IPS-18a (cell line): ENCODE results near the gene EVI5L.

Source experiments
- H3K27ac ChIP-seq: one replicate; pipeline ENCODE4 v1.5.1; 2013; ENCODE audit warnings: low read length
- H3K27me3 ChIP-seq: one replicate; pipeline ENCODE4 v1.6.1; 2013; ENCODE audit warnings: mild to moderate bottlenecking, low read length; ENCODE audit not compliant: control insufficient read depth, insufficient read depth
- H3K36me3 ChIP-seq: one replicate; pipeline ENCODE4 v1.6.1; 2013; ENCODE audit warnings: low read depth, low read length; ENCODE audit not compliant: control insufficient read depth
- H3K4me1 ChIP-seq: one replicate; pipeline ENCODE4 v1.6.1; 2013; ENCODE audit warnings: low read depth, low read length; ENCODE audit not compliant: control insufficient read depth
- H3K4me3 ChIP-seq: one replicate; pipeline ENCODE4 v1.5.1; 2013; ENCODE audit warnings: low read length
- H3K9ac ChIP-seq: one replicate; pipeline ENCODE4 v1.6.1; 2013; ENCODE audit warnings: mild to moderate bottlenecking, low read length, moderate library complexity
- H3K9me3 ChIP-seq: one replicate; pipeline ENCODE4 v1.6.1; 2013; ENCODE audit warnings: low read depth, low read length; ENCODE audit not compliant: control insufficient read depth

EVI5L gene

DNA sequence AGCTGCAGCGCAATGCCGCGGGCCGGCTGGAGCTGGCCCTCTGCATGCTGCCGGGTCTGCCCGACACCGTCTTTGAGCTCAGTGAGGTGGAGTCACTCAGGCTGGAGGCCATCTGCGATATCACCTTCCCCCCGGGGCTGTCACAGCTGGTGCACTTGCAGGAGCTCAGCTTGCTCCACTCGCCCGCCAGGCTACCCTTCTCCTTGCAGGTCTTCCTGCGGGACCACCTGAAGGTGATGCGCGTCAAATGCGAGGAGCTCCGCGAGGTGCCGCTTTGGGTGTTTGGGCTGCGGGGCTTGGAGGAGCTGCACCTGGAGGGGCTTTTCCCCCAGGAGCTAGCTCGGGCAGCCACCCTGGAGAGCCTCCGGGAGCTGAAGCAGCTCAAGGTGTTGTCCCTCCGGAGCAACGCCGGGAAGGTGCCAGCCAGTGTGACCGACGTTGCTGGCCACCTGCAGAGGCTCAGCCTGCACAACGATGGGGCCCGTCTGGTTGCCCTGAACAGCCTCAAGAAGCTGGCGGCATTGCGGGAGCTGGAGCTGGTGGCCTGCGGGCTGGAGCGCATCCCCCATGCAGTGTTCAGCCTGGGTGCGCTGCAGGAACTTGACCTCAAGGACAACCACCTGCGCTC, 69.8 kb downstream of the EVI5L start:
- Histone ChIP-seq H3K9me3 (no peaks in the 10 kb centered on the region), H3K4me3 (no peak overlapping the region), H3K36me3 (no peaks in the 10 kb centered on the region), H3K4me1 (peaks cover 12% of the 10 kb centered on the region), H3K27ac (no peak overlapping the region), H3K9ac (no peak overlapping the region), H3K27me3 (no peaks in the 10 kb centered on the region)

DNA sequence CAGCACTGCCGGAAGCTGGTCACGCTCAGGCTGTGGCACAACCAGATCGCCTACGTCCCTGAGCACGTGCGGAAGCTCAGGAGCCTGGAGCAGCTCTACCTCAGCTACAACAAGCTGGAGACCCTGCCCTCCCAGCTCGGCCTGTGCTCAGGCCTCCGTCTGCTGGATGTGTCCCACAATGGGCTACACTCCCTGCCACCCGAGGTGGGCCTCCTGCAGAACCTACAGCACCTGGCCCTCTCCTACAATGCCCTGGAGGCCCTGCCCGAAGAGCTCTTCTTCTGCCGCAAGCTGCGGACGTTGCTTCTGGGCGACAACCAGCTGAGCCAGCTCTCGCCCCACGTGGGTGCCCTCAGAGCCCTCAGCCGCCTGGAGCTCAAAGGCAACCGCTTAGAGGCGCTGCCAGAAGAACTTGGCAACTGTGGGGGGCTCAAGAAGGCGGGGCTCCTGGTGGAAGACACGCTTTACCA, 70.4 kb downstream of the EVI5L start:
- Histone ChIP-seq H3K27ac (no peak overlapping the region), H3K9ac (no peak overlapping the region), H3K9me3 (no peaks in the 10 kb centered on the region), H3K4me3 (no peak overlapping the region), H3K36me3 (no peaks in the 10 kb centered on the region), H3K27me3 (no peaks in the 10 kb centered on the region), H3K4me1 (peaks cover 13% of the 10 kb centered on the region)

DNA sequence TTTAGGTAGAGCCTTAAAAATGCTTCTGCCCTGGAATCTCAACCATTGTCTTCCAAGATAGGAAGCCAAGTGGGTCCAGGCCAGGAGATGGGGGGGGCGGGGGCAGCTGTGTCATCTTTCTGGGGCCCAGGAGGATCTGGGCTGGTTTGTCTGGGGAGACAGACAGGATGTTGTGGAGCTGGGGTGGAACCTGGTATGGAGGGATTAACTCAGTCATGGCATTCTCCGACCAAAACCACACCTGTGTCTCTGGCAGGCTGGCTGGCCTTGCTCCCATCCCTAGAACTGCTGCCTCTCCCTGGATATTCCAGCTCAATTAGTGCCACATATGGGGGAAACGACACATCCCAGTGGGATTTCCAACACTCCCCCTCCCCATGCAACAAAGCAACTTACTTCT, 70.9 kb downstream of the EVI5L start:
- Histone ChIP-seq H3K27me3 (no peaks in the 10 kb centered on the region), H3K9me3 (no peaks in the 10 kb centered on the region), H3K27ac (no peak overlapping the region), H3K36me3 (no peaks in the 10 kb centered on the region), H3K4me3 (no peak overlapping the region), H3K9ac (no peak overlapping the region), H3K4me1 (peaks cover 13% of the 10 kb centered on the region)

DNA sequence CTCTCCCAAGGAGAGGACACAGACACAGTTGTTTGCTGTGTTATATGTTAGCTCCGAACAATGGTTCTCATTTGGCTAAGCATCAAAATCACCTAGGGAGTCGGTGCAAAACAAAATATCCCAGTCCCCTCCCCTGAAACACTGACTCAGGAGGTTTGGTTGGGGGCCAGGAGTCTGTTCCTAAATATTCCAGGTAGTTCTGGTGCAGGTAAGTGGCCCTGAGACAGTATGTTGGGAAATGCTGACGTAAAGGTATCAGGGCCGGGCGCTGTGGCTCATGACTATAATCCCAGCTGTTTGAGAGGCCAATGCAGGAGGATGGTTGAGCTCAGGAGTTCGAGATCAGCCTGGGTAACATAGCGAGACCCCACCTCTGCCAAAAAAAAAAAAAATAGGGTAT, 71.3 kb downstream of the EVI5L start:
- H3K4me3 ChIP-seq = no peak overlapping the region
- H3K4me1 ChIP-seq = peaks cover 13% of the 10 kb centered on the region
- no peaks in the 10 kb centered on the region for H3K27me3 ChIP-seq
- H3K9ac ChIP-seq = no peak overlapping the region
- no peak overlapping the region for H3K27ac ChIP-seq
- no peaks in the 10 kb centered on the region for H3K36me3 ChIP-seq
- H3K9me3 ChIP-seq = no peaks in the 10 kb centered on the region

DNA sequence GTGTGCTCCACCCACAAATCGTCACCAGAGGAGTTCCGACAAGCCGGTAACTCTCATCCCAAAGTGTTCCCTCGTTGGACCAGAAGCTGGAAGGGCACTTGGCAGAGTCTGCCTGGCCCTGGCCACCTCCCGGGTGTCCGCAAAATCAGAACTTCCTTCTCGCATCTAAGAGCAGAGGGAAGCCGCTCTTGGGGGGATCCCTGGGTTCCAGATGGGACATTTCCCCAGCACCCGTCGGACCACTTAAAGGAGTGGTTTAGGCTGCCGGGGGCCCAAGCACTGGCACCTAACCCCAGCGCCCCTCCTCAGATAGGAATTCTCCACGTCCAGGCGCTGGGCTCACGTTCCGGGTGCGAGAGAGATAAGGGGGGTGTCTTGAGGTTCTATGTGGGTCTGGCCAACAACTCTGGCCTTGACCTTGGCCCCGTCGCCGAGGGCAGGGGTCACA, 72.8 kb downstream of the EVI5L start:
- H3K9ac ChIP-seq = peak overlapping the region; percentile 73
- H3K9me3 ChIP-seq = no peaks in the 10 kb centered on the region
- peak overlapping the region; percentile 38 for H3K27ac ChIP-seq
- H3K4me3 ChIP-seq = peak overlapping the region; percentile 78
- H3K27me3 ChIP-seq = no peaks in the 10 kb centered on the region
- no peaks in the 10 kb centered on the region for H3K36me3 ChIP-seq
- peaks cover 13% of the 10 kb centered on the region for H3K4me1 ChIP-seq

DNA sequence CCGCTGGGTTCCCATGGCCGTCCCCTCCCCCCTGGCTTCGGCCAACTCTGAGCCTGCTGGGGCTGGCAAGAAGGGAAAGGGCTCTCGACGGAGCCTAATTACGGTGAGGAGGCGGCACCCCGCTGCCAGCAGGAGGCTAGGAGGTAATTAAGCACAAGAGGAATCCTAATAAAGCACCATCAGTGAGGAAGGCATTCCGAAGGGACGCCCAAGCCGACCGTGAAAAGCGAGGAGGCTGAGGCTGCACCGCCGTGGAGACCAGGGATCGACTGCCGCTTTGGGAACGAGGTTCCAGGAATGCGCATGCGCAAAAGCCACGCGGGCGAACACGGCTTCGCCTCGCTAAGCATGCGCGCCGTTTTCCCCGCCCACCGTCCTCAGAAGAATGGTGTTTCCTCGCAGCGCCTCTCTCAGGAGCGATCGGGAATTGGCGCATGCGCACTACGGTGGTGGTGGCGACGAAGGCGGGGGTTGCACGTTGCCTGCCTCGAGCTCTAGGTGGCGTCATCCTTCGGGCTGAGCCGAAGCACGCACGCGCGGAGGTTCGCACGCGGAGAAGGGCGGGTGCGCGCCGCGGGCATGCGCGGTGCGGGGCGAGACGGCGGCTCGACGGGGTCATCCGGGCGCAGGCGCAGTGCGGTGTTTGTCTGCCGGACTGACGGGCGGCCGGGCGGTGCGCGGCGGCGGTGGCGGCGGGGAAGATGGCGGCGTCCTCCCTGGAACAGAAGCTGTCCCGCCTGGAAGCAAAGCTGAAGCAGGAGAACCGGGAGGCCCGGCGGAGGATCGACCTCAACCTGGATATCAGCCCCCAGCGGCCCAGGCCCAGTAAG, 73.4 kb downstream of the EVI5L start, which contains the start of gene MAP2K7:
Gene MAP2K7 (plus strand): TSS at position 634 of the 830 bp plus-strand sequence. CDS start 68 bp downstream, at position 702.
- Histone ChIP-seq H3K4me3 (peak within 1 kb of the TSS; percentile 84), H3K9ac (peak within 1 kb of the TSS; percentile 73), H3K27ac (peak within 1 kb of the TSS; percentile 38), H3K27me3 (no peaks in the 10 kb centered on the region), H3K9me3 (no peaks in the 10 kb centered on the region), H3K4me1 (peaks cover 13% of the 10 kb centered on the region), H3K36me3 (no peaks in the 10 kb centered on the region)

DNA sequence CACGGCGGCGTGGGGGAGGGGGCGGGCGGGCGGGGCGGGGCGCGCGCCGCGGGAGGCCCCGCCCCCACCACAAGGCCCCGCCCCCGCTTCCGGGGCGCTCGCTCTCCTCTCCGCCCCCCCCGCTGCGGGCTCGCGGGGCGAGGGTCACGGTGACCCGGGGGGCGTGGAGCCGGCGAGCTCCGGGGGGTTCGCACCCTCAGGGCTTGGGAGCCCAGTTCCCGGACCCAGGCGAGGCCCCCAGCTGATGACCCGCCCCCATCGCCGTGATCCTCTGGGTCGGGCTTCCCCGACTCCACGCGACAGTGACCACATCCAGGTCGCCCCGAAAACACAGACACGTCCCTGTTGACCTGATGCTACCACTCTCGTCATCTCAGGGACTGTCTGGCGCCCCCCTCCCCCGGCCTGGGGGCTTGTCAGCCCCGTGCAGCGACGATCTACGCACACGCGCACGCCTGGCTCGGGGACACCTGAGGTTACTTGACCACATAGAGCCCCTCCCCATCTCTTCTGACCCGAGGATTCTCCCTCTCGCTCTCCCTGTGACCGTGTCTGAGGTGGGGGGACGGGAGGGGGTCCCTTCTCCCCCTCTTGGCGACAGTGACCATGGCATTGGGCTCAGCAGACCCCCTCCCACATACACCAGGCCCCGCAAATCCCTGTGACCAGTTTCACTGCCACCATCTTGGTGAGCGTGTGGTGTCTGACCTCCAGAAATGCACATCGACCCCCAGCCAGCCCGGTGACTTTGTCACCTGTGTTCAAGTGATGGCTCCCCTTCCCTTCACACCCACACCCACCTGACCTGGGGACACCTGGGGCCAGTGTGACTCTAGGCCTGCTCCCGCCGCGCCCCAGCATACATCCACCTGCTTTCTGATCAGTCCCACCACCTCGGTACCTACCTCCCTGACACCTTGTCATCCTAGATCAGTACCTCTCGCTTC, 74.3 kb downstream of the EVI5L start:
- peak overlapping the region; percentile 84 for H3K4me3 ChIP-seq

DNA sequence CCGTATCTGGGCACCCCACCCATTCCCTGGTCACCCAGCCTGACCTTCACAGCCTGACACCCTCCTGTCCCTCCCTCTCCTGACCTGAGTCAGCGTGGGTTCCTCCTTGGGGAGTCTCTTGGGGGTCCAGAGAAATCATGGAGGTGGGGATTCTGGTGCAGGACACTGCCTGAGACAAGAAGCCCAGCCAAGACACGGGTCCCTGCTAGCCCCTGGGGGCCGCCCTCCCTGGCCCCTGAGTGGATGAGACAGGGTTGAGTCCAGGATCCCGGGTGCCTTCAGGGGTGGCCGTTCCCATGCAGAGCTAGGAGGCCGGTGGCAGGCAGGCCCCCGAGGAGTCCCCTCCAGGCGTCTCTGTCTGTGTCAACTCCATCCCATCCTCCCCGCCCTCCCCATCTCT, 75.2 kb downstream of the EVI5L start:
- H3K4me1 ChIP-seq = peaks cover 13% of the 10 kb centered on the region

More for the DNA sequence above, 74.3 kb downstream of the EVI5L start:
- Histone ChIP-seq H3K9me3 (no peaks in the 10 kb centered on the region), H3K36me3 (no peaks in the 10 kb centered on the region), H3K9ac (peak overlapping the region; percentile 52), H3K27ac (no peak overlapping the region), H3K27me3 (no peaks in the 10 kb centered on the region), H3K4me1 (peaks cover 13% of the 10 kb centered on the region)

GRCh38 chr19:7905859-7906258, 75.8 kb downstream of the EVI5L start:
- Histone ChIP-seq H3K27me3 (no peaks in the 10 kb centered on the region), H3K4me1 (peaks cover 13% of the 10 kb centered on the region), H3K4me3 (no peak overlapping the region), H3K9ac (no peak overlapping the region), H3K27ac (no peak overlapping the region), H3K36me3 (peaks cover 6% of the 10 kb centered on the region), H3K9me3 (no peaks in the 10 kb centered on the region)

More for the DNA sequence above, 75.2 kb downstream of the EVI5L start:
- H3K9me3 ChIP-seq = no peaks in the 10 kb centered on the region
- peaks cover under 1% of the 10 kb centered on the region for H3K36me3 ChIP-seq
- H3K27me3 ChIP-seq = no peaks in the 10 kb centered on the region
- H3K27ac ChIP-seq = no peak overlapping the region
- H3K4me3 ChIP-seq = no peak overlapping the region
- H3K9ac ChIP-seq = no peak overlapping the region

- Histone ChIP-seq H3K4me3 (no peak overlapping the region), H3K9me3 (no peaks in the 10 kb centered on the region), H3K36me3 (peaks cover 16% of the 10 kb centered on the region), H3K27ac (no peak overlapping the region), H3K27me3 (no peaks in the 10 kb centered on the region), H3K9ac (no peak overlapping the region), H3K4me1 (peaks cover 13% of the 10 kb centered on the region)
Measured at GRCh38 chr19:7907122-7907521, 77.1 kb downstream of the EVI5L start.

- Histone ChIP-seq H3K36me3 (peaks cover 16% of the 10 kb centered on the region), H3K9ac (no peak overlapping the region), H3K27me3 (no peaks in the 10 kb centered on the region), H3K4me3 (no peak overlapping the region), H3K4me1 (peaks cover 11% of the 10 kb centered on the region), H3K27ac (no peak overlapping the region), H3K9me3 (no peaks in the 10 kb centered on the region)
Measured at GRCh38 chr19:7907544-7907943, 77.5 kb downstream of the EVI5L start.
